Pancreas (tissue), 10 donors: ENCODE results near the gene SMTNL2. TPM values are rescaled to one million over a fixed set of nuclear protein-coding genes. Genes with fewer than 3 reads are reported as not detected.

Experiments used
- ATAC-seq, 4 donors: fragments of 200-7000 bp; cut with Tn5 transposase; one replicate each; pipeline versions ENCODE4 v1.8.0 to v1.9.1; 2020; ENCODE audit warnings: mild to moderate bottlenecking in 4 of 4, moderate library complexity in 4 of 4
- DNase-seq, 6 donors: peaks; one replicate each; pipeline ENCODE4 v3.0.0-alpha.2; 2020
- FAIRE-seq: peaks from 2 replicates; lab custom pipeline; 2012; peaks lifted over from hg19 to GRCh38; lab: Jason Lieb, UNC
- H3K27ac ChIP-seq, 4 donors: fragments of 200-600 bp; sonication (generic); 1 replicate in 3 of 4; 2 replicates in 1 of 4; pipeline versions ENCODE4 v1.5.0 to v1.8.0; 2020
- H3K27me3 ChIP-seq, 4 donors: fragments of 200-600 bp; one replicate each; pipeline ENCODE4 v1.8.0; 2021
- H3K36me3 ChIP-seq, 3 donors: fragments of 200-600 bp; sonication (generic) in 1 of 3; one replicate each; pipeline versions ENCODE4 v1.5.0 to v1.8.0; 2020 to 2021
- H3K4me1 ChIP-seq, 3 donors: fragments of 200-600 bp; one replicate each; pipeline ENCODE4 v1.8.0; 2021
- H3K4me3 ChIP-seq, 4 donors: fragments of 200-600 bp; sonication (generic) in 2 of 4; one replicate each; pipeline versions ENCODE4 v1.5.0 to v1.8.0; 2020 to 2021
- H3K9me3 ChIP-seq, 4 donors: fragments of 200-600 bp; one replicate each; pipeline ENCODE4 v1.8.0; 2021
- WGBS, 2 donors: extraction: QIAGEN DNeasy Blood & Tissue Kit; methylation state at CpG; one replicate each; pipeline ENCODE4 v1.1.7; 2013; 5-methylcytosine and 5-hydroxymethylcytosine counted together
- intact Hi-C, 3 donors: fragments of 100-400 bp; cut with DNase I; formaldehyde crosslinking; loops; one replicate each; pipeline versions ENCODE4 v1.11.1 to v1.14.2; 2022
- polyA plus RNA-seq, 2 donors: library from polyadenylated mRNA; stranded (reverse); fragments of 200-250 nt; gene quantifications; one replicate each; pipeline ENCODE4 v1.2.3, GENCODE V29; 2013
- total RNA-seq, 6 donors: library from RNA; stranded (reverse); fragmentation: NEBNext Ultra II Directional in 4 of 6; extraction: Animal tissue kit (Norgen Biotek cat#: 25700) in 4 of 6; gene quantifications; one replicate each; pipeline versions ENCODE4 v1.2.1 to v1.2.4, GENCODE V29; 2021 to 2023
- TF ChIP-seq, protein P1 (sequence below), 4 donors: fragments of 200-600 bp; sonication (generic) in 3 of 4; IDR thresholded peaks; one replicate each; pipeline versions ENCODE4 v1.5.0 to v1.8.0; 2021; ENCODE audit warnings: antibody characterized with exemption in 4 of 4
- donor health status: healthy with polysubstance abuse.
- donor health status: DM: no; HTN: no; CAD: no; lungs with moderate emphysema.
- donor health status: DM: no; HTN: no; CAD: no.
- donor health status: control.
- donor health status: control.
- donor health status: Bipolar disorder and iron deficiency.
- donor health status: DM: yes; HTN: yes; CAD: no.
- donor health status: DM: no; HTN: no; CAD: no.
- donor health status: DM: no; HTN: no; CAD: no.
- donor health status: DM: yes; HTN: yes; CAD: no.

The SMTNL2 gene
- total RNA-seq: under 1 TPM in 4 of 6 donors, not detected in 2; 0.09 to 0.59 (median 0.18) TPM
- polyA plus RNA-seq: under 1 TPM; 0.27 to 0.42 TPM

DNA sequence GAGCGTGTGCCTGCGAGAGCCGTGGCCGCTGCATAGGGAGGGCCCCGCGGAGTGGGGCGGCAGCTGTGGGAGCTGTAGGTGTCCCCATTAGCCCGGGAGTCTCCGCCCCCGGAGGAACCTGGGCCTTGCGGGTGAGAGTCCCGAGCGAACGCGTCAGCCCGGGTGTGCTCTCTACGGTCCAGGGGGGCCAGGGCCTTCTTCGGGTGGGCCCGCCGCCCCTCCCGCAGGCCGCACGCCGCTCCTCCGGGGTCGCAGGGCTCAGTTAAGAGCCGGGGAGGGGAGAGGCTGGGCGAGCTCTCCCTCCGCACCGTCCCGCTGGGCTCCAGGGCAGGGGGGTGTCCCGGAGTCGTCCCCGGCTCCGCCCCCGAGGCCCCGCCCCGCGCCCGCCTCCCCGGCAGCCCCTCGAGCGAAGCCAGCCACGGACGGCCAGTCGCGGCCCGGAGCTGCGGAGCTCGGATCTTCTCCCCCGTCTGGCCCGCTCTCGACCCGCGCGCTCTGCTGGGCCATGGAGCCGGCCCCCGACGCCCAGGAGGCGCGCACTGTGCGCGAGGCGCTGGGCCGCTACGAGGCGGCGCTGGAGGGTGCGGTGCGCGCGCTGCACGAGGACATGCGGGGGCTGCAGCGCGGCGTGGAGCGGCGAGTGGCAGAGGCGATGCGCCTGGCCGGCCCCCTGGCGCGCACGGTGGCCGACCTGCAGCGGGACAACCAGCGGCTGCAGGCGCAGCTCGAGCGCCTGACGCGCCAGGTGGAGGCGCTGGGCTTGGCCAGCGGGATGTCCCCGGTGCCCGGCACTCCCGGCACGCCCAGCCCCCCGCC, at the start of gene SMTNL2:
Gene SMTNL2 (plus strand): TSS at position 429 of the 816 bp plus-strand sequence. CDS start 77 bp downstream, at position 506.
- peak; percentile 20 to 61 (median 41) for ATAC-seq
- peak within 1 kb of the TSS; percentile 12 to 55 (median 25) for H3K4me3 ChIP-seq
- H3K9me3 ChIP-seq: no peaks in the 10 kb centered on the region
- TF ChIP-seq, protein P1, sequence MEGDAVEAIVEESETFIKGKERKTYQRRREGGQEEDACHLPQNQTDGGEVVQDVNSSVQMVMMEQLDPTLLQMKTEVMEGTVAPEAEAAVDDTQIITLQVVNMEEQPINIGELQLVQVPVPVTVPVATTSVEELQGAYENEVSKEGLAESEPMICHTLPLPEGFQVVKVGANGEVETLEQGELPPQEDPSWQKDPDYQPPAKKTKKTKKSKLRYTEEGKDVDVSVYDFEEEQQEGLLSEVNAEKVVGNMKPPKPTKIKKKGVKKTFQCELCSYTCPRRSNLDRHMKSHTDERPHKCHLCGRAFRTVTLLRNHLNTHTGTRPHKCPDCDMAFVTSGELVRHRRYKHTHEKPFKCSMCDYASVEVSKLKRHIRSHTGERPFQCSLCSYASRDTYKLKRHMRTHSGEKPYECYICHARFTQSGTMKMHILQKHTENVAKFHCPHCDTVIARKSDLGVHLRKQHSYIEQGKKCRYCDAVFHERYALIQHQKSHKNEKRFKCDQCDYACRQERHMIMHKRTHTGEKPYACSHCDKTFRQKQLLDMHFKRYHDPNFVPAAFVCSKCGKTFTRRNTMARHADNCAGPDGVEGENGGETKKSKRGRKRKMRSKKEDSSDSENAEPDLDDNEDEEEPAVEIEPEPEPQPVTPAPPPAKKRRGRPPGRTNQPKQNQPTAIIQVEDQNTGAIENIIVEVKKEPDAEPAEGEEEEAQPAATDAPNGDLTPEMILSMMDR (IDR thresholded peaks at IDR 0.05): no peak
- intact Hi-C loops: no loop called here
- H3K27ac ChIP-seq: no peak within 1 kb of the TSS
- no peaks in the 10 kb centered on the region for H3K36me3 ChIP-seq
- H3K27me3 ChIP-seq: peaks cover 0 to 5% (median 0%) of the 10 kb centered on the region in 4 donors
- DNase-seq: peak in 2 of 6 donors; percentile 62 to 69
- no peak for FAIRE-seq
- H3K4me1 ChIP-seq: peaks cover 0 to 8% (median 0%) of the 10 kb centered on the region in 3 donors
- 1 to 2% methylated on average over 39 to 100 of the region's 100 CpGs for WGBS, 2 donors

DNA sequence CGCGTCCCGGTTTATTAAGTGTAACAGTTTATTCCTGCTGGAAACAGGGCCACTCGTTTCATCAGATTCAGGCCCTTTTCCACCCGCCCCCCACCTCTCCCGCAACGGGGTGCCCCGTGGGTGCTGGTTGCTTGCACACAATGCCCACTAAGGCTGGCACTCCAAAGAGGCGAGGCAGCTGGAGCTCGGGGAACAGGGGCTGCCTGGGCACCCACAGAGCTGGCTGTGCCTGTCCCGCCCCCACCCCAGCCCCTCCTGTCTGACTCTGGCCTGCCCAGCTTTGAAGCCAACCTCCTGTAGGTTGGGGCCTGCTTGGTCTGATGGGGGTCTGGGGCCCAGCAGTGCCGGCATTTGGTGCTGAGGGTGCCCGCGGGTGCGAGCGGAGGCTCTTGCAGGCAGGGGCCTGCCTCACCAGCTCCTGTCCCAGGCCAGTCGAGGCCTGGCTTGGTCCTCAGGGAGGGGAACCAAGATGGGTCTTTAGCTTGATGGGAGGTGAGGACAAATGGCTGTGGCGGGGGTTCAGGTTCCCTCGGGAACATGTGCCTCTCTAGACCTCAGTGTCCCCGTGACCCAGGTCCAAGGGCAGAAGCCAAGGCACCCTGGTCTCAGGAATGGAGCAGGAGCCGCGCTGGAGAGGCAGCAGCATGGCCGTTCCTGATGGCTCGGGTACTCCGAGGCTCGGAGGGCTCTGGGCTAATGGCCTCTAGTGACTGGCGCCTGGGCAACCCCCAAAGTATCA, 49.2 kb upstream of the SMTNL2 start:
- peaks cover 0 to 13% (median 0%) of the 10 kb centered on the region in 3 donors for H3K36me3 ChIP-seq
- no peaks in the 10 kb centered on the region for H3K27me3 ChIP-seq
- peak in 1 of 6 donors; percentile 32 for DNase-seq
- ATAC-seq: no peak
- H3K27ac ChIP-seq: no peak overlapping the region
- intact Hi-C loops: no loop called here
- H3K4me1 ChIP-seq: no peaks in the 10 kb centered on the region
- FAIRE-seq: no peak
- TF ChIP-seq, protein P1 (IDR thresholded peaks at IDR 0.05): no peak
- whole genome bisulfite sequencing, 2 donors: 71 to 79% methylated on average over 26 to 27 of the region's 27 CpGs
- no peaks in the 10 kb centered on the region for H3K9me3 ChIP-seq
- no peak overlapping the region for H3K4me3 ChIP-seq

DNA sequence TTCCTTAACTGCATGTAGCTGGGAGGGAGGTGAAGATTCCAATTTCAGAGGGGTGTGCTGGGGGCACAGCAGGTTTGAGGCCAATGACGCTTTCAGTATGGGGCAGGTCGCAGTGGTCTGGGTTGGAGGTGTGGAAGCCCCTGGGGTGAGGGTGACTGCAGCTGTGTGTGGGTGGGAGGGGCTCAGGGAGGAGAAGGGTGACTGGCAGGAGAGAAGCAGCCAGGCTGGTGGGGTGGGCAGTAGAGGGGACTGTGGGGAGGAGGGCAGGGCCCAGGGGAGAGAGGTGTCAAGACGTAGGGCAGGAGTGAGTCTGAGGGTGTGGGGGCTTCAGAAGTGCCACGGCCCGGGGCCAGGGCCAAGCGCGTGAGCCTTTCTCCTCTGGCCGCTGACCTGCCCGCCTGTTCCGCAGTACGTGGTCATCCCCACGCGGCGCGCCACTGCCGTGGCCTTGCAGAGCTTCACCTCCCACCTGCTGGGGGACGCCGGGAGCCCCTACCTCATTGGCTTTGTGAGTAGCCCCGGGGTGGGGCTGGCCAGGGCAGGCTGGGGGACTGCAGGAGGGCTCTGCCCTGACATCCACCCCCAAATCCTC, 48.6 kb upstream of the SMTNL2 start:
- Histone ChIP-seq H3K27ac (peak overlapping the region in 1 of 4 donors; percentile 8), H3K27me3 (no peaks in the 10 kb centered on the region), H3K4me3 (no peak overlapping the region), H3K9me3 (no peaks in the 10 kb centered on the region), H3K4me1 (no peaks in the 10 kb centered on the region), H3K36me3 (peaks cover 0 to 13% (median 0%) of the 10 kb centered on the region in 3 donors)
- TF ChIP-seq, protein P1 (IDR thresholded peaks at IDR 0.05): no peak
- WGBS, 2 donors: 83 to 86% methylated on average over 17 to 19 of the region's 19 CpGs
- intact Hi-C loops: no loop called here
- ATAC-seq: no peak
- no peak for FAIRE-seq
- peak in 1 of 6 donors; percentile 44 for DNase-seq

DNA sequence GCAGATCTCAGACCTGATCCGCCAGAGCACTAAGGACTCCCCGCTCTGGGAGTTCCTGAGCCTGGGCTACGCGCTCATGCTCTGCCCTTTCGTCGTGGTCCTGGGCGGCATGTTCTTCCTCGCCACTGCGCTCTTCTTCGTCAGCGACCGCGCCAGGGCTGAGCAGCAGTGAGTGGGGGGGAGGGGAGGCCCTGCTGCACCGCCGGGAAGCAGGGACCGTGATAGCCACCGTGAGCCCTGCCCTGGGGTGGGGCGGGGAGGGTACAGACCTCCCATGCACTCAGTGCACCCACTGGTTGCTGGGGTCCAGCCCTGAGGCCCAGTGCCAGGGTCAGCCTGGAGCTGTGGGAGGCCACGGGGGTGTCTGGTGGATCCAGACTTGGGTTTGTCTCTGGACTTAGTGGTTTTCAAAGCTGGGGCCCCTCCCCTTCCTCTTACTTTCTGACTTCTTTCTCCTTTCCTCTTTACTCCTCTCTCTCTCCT, 48.0 kb upstream of the SMTNL2 start:
- no peaks in the 10 kb centered on the region for H3K4me1 ChIP-seq
- TF ChIP-seq, protein P1 (IDR thresholded peaks at IDR 0.05): no peak
- H3K27ac ChIP-seq: peak overlapping the region in 1 of 4 donors; percentile 8
- H3K27me3 ChIP-seq: no peaks in the 10 kb centered on the region
- no peaks in the 10 kb centered on the region for H3K9me3 ChIP-seq
- DNase-seq (peak in 1 of 6 donors; percentile 40), FAIRE-seq (no peak), ATAC-seq (peak in 2 of 4 donors; percentile 1 to 5)
- whole genome bisulfite sequencing, 2 donors: 74 to 82% methylated on average over 19 of the region's 19 CpGs
- peaks cover 0 to 13% (median 1%) of the 10 kb centered on the region in 3 donors for H3K36me3 ChIP-seq
- H3K4me3 ChIP-seq: no peak overlapping the region
- intact Hi-C loops: no loop called here
